Measurements from ENCODE around the gene RNF223. TPM values are rescaled to one million over a fixed set of nuclear protein-coding genes. Genes with fewer than 3 reads are reported as not detected.

RNF223 gene
- total and polyA plus RNA-seq, 2 donors: 0.05 to 0.37 TPM

- H3K4me3 ChIP-seq (ENCODE audit: low read length in 2 of 2): no peak overlapping the region
- no peak for DNase-seq (ENCODE audit: low read depth in 6 of 9, low spot score in 9 of 9)
- peaks cover 6 to 18% of the 10 kb centered on the region in 2 donors for H3K4me1 ChIP-seq (ENCODE audit: control insufficient read depth in 2 of 2, insufficient read depth in 2 of 2, low read length in 2 of 2)
- H3K27ac ChIP-seq (ENCODE audit: low read depth in 1 of 2, low read length in 1 of 2): no peak overlapping the region
- 97% methylated on average over 9 of the region's 9 CpGs for WGBS
- H3K9me3 ChIP-seq (ENCODE audit: control insufficient read depth in 2 of 2, insufficient read depth in 1 of 2, low read length in 1 of 2): peaks cover 1 to 3% of the 10 kb centered on the region in 2 donors
- peaks cover 28 to 59% of the 10 kb centered on the region in 2 donors for H3K27me3 ChIP-seq (ENCODE audit: control insufficient read depth in 2 of 2, insufficient read depth in 1 of 2, low read length in 1 of 2)
- no peaks in the 10 kb centered on the region for H3K36me3 ChIP-seq (ENCODE audit: control insufficient read depth in 2 of 2, insufficient read depth in 2 of 2, low read length in 1 of 2)
Measured at GRCh38 chr1:1024149-1024770, 49.8 kb downstream of the RNF223 start.

GRCh38 chr1:1023700-1024099 is 50.4 kb downstream of the RNF223 start:
- Histone ChIP-seq H3K9me3 (ENCODE audit: control insufficient read depth in 2 of 2, insufficient read depth in 1 of 2, low read length in 1 of 2) (peaks cover 1 to 7% of the 10 kb centered on the region in 2 donors), H3K27ac (ENCODE audit: low read depth in 1 of 2, low read length in 1 of 2) (no peak overlapping the region), H3K4me1 (ENCODE audit: control insufficient read depth in 2 of 2, insufficient read depth in 2 of 2, low read length in 2 of 2) (peaks cover 9 to 23% of the 10 kb centered on the region in 2 donors), H3K36me3 (ENCODE audit: control insufficient read depth in 2 of 2, insufficient read depth in 2 of 2, low read length in 1 of 2) (no peaks in the 10 kb centered on the region), H3K4me3 (ENCODE audit: low read length in 2 of 2) (no peak overlapping the region), H3K27me3 (ENCODE audit: control insufficient read depth in 2 of 2, insufficient read depth in 1 of 2, low read length in 1 of 2) (peaks cover 28 to 59% of the 10 kb centered on the region in 2 donors)
- no peak for DNase-seq (ENCODE audit: low read depth in 6 of 9, low spot score in 9 of 9)
- 80% methylated on average over 13 of the region's 13 CpGs for WGBS

GRCh38 chr1:1022302-1023009 is 51.6 kb downstream of the RNF223 start:
- H3K4me1 ChIP-seq (ENCODE audit: control insufficient read depth in 2 of 2, insufficient read depth in 2 of 2, low read length in 2 of 2): peaks cover 9 to 23% of the 10 kb centered on the region in 2 donors

GRCh38 chr1:1021920-1022259 is 52.2 kb downstream of the RNF223 start:
- peaks cover 1 to 7% of the 10 kb centered on the region in 2 donors for H3K9me3 ChIP-seq (ENCODE audit: control insufficient read depth in 2 of 2, insufficient read depth in 1 of 2, low read length in 1 of 2)
- H3K27ac ChIP-seq (ENCODE audit: low read depth in 1 of 2, low read length in 1 of 2): no peak overlapping the region
- H3K27me3 ChIP-seq (ENCODE audit: control insufficient read depth in 2 of 2, insufficient read depth in 1 of 2, low read length in 1 of 2): peaks cover 28 to 57% of the 10 kb centered on the region in 2 donors
- WGBS: 93% methylated on average over 10 of the region's 10 CpGs
- DNase-seq (ENCODE audit: low read depth in 6 of 9, low spot score in 9 of 9): no peak
- no peaks in the 10 kb centered on the region for H3K36me3 ChIP-seq (ENCODE audit: control insufficient read depth in 2 of 2, insufficient read depth in 2 of 2, low read length in 1 of 2)
- H3K4me3 ChIP-seq (ENCODE audit: low read length in 2 of 2): no peak overlapping the region
- peaks cover 9 to 23% of the 10 kb centered on the region in 2 donors for H3K4me1 ChIP-seq (ENCODE audit: control insufficient read depth in 2 of 2, insufficient read depth in 2 of 2, low read length in 2 of 2)

More at GRCh38 chr1:1022302-1023009, 51.6 kb downstream of the RNF223 start:
- Histone ChIP-seq H3K9me3 (ENCODE audit: control insufficient read depth in 2 of 2, insufficient read depth in 1 of 2, low read length in 1 of 2) (peaks cover 1 to 7% of the 10 kb centered on the region in 2 donors), H3K36me3 (ENCODE audit: control insufficient read depth in 2 of 2, insufficient read depth in 2 of 2, low read length in 1 of 2) (no peaks in the 10 kb centered on the region), H3K27me3 (ENCODE audit: control insufficient read depth in 2 of 2, insufficient read depth in 1 of 2, low read length in 1 of 2) (peaks cover 28 to 58% of the 10 kb centered on the region in 2 donors), H3K27ac (ENCODE audit: low read depth in 1 of 2, low read length in 1 of 2) (no peak overlapping the region), H3K4me3 (ENCODE audit: low read length in 2 of 2) (no peak overlapping the region)
- no peak for DNase-seq (ENCODE audit: low read depth in 6 of 9, low spot score in 9 of 9)
- 82% methylated on average over 27 of the region's 27 CpGs for WGBS

DNA sequence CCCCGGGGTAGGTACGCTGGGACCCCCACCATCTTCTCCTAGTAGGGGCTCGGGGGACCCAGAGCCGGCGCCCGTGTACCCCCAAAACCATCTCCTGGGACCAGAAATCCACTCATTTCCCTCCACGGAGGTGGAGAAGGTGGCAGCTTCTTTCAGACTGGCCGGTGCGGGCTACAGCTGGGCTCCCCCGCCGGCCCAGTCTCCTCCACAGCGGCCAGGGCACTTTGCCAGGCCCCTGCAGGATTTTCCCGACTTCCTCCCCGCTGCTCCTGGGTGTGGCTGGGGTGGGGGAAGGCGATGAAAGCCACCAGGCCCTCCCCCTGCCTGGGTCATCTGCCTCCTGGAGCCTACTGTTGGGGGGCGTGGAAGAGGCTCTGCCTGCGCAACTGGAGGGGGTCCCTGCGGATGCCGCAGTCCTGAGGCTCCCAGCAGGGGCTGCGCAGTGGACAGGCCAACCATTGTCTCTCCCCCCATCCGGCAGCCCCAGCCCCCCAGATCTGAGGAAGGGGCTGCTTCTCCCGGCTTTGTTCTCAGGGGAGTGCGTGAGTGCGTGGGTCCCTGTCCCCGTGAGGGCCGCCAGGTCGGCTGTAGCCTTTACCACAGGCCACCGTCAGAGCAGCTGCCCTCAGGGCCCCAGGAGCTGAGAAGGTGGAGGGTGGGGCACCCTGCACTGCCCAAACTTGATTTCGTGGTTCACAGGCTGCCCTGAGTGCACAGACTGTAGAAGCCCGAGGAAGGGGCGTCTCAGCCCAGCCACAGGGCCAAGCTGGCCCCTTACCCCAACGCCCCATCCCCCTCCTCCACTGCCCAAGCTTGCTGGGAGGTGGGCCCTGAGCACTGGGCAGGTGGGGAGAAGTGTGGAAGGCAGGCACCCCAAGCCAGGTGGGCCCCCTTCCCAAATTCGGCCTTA is 52.8 kb downstream of the RNF223 start:
- peak overlapping the region in 1 of 2 donors; percentile 11 for H3K27ac ChIP-seq (ENCODE audit: low read depth in 1 of 2, low read length in 1 of 2)
- peaks cover 0 to 7% of the 10 kb centered on the region in 2 donors for H3K9me3 ChIP-seq (ENCODE audit: control insufficient read depth in 2 of 2, insufficient read depth in 1 of 2, low read length in 1 of 2)
- no peaks in the 10 kb centered on the region for H3K36me3 ChIP-seq (ENCODE audit: control insufficient read depth in 2 of 2, insufficient read depth in 2 of 2, low read length in 1 of 2)
- peaks cover 9 to 23% of the 10 kb centered on the region in 2 donors for H3K4me1 ChIP-seq (ENCODE audit: control insufficient read depth in 2 of 2, insufficient read depth in 2 of 2, low read length in 2 of 2)
- 41% methylated on average over 33 of the region's 33 CpGs for WGBS
- H3K4me3 ChIP-seq (ENCODE audit: low read length in 2 of 2): peak overlapping the region in 1 of 2 donors; percentile 8
- H3K27me3 ChIP-seq (ENCODE audit: control insufficient read depth in 2 of 2, insufficient read depth in 1 of 2, low read length in 1 of 2): peaks cover 28 to 52% of the 10 kb centered on the region in 2 donors
- DNase-seq (ENCODE audit: low read depth in 6 of 9, low spot score in 9 of 9): no peak

Other genes starting within 250 kb of the RNF223 start
- 0.38 TPM for gene SAMD11, start 150.4 kb downstream of the RNF223 start, total RNA-seq
- gene SAMD11, start 150.4 kb downstream of the RNF223 start, polyA plus RNA-seq: 1.7 TPM
- 45.5 TPM for gene NOC2L, start 115.0 kb downstream of the RNF223 start, total RNA-seq
- 74.3 TPM for gene NOC2L, start 115.0 kb downstream of the RNF223 start, polyA plus RNA-seq
- gene KLHL17, start 113.7 kb downstream of the RNF223 start, total RNA-seq: 7.4 TPM
- gene KLHL17, start 113.7 kb downstream of the RNF223 start, polyA plus RNA-seq: 34.5 TPM
- gene PLEKHN1, start 107.8 kb downstream of the RNF223 start, total RNA-seq: 0.14 TPM
- gene PLEKHN1, start 107.8 kb downstream of the RNF223 start, polyA plus RNA-seq: 1.7 TPM
- 0.05 TPM for gene PERM1, start 92.2 kb downstream of the RNF223 start, total RNA-seq
- 0.59 TPM for gene PERM1, start 92.2 kb downstream of the RNF223 start, polyA plus RNA-seq
- 61.3 TPM for gene HES4, start 74.2 kb downstream of the RNF223 start, total RNA-seq
- gene HES4, start 74.2 kb downstream of the RNF223 start, polyA plus RNA-seq: 15.5 TPM
- gene ISG15, start 60.8 kb downstream of the RNF223 start, total RNA-seq: 338 TPM
- 285 TPM for gene ISG15, start 60.8 kb downstream of the RNF223 start, polyA plus RNA-seq
- gene AGRN, start 54.2 kb downstream of the RNF223 start, total RNA-seq: 6.2 TPM
- 19.2 TPM for gene AGRN, start 54.2 kb downstream of the RNF223 start, polyA plus RNA-seq
- gene C1orf159, start 41.8 kb upstream of the RNF223 start, total RNA-seq: 5.0 TPM
- gene C1orf159, start 41.8 kb upstream of the RNF223 start, polyA plus RNA-seq: 17.8 TPM
- gene TTLL10, start 99.6 kb upstream of the RNF223 start, total RNA-seq: 0.14 TPM
- gene TTLL10, start 99.6 kb upstream of the RNF223 start, polyA plus RNA-seq: 0.27 TPM
- 4.2 TPM for gene TNFRSF18, start 132.3 kb upstream of the RNF223 start, total RNA-seq
- gene TNFRSF18, start 132.3 kb upstream of the RNF223 start, polyA plus RNA-seq: 29.9 TPM
- gene TNFRSF4, start 139.8 kb upstream of the RNF223 start, total RNA-seq: 12.7 TPM
- gene TNFRSF4, start 139.8 kb upstream of the RNF223 start, polyA plus RNA-seq: 18.8 TPM
- gene SDF4, start 157.7 kb upstream of the RNF223 start, total RNA-seq: 37.6 TPM
- 79.1 TPM for gene SDF4, start 157.7 kb upstream of the RNF223 start, polyA plus RNA-seq
- 16.3 TPM for gene B3GALT6, start 157.9 kb upstream of the RNF223 start, total RNA-seq
- 11.8 TPM for gene B3GALT6, start 157.9 kb upstream of the RNF223 start, polyA plus RNA-seq
- 2.1 TPM for gene C1QTNF12, start 172.4 kb upstream of the RNF223 start, total RNA-seq
- gene C1QTNF12, start 172.4 kb upstream of the RNF223 start, polyA plus RNA-seq: 3.4 TPM
- gene UBE2J2, start 199.5 kb upstream of the RNF223 start, total RNA-seq: 34.7 TPM
- 67.1 TPM for gene UBE2J2, start 199.5 kb upstream of the RNF223 start, polyA plus RNA-seq
- gene SCNN1D, start 206.1 kb upstream of the RNF223 start, total RNA-seq: 1.7 TPM
- gene SCNN1D, start 206.1 kb upstream of the RNF223 start, polyA plus RNA-seq: 12.5 TPM
- 15.5 TPM for gene ACAP3, start 233.6 kb upstream of the RNF223 start, total RNA-seq
- 58.8 TPM for gene ACAP3, start 233.6 kb upstream of the RNF223 start, polyA plus RNA-seq
- gene PUSL1, start 234.3 kb upstream of the RNF223 start, total RNA-seq: 12.5 TPM
- gene PUSL1, start 234.3 kb upstream of the RNF223 start, polyA plus RNA-seq: 10.0 TPM